H1 (cell line): ENCODE results near the gene ADARB2. TPM values are rescaled to one million over a fixed set of nuclear protein-coding genes. Genes with fewer than 3 reads are reported as not detected.

Experiments
- CTCF ChIA-PET: fragments of 300-600 bp; sonication (Branson Sonifier 250); formaldehyde crosslinking; loops from one replicate; lab custom pipeline; 2021; ENCODE audit not compliant: partially characterized antibody; lab: Charles Lee
- POLR2A ChIA-PET: fragments of 300-600 bp; sonication (Branson Sonifier 250); formaldehyde crosslinking; loops from one replicate; lab custom pipeline; 2021; ENCODE audit warnings: inconsistent platforms; ENCODE audit not compliant: partially characterized antibody; lab: Charles Lee
- DNase-seq, 2 experiments: peaks; one replicate each; pipeline versions ENCODE4 v3.0.0 to v3.0.0-alpha.2; 2010 to 2022; ENCODE audit warnings: low spot score in 2 of 2, low read depth in 1 of 2, mixed read lengths in 1 of 2
- FAIRE-seq: peaks from 2 replicates; lab custom pipeline; 2011; peaks lifted over from hg19 to GRCh38; lab: Jason Lieb, UNC
- H2AFZ ChIP-seq: 2 replicates; pipeline ENCODE4 v1.8.1; 2012; ENCODE audit warnings: low read length, inconsistent platforms
- H2AK5ac ChIP-seq: 2 replicates; pipeline ENCODE4 v1.6.1; 2013; ENCODE audit warnings: low read depth, low read length
- H2BK120ac ChIP-seq: replicated peaks from 2 replicates; pipeline ENCODE3; 2013; ENCODE audit warnings: low read depth, low read length, inconsistent platforms
- H2BK12ac ChIP-seq: 2 replicates; pipeline ENCODE4 v1.6.1; 2013; ENCODE audit warnings: low read depth, low read length
- H2BK15ac ChIP-seq: 2 replicates; pipeline ENCODE4 v1.6.1; 2013; ENCODE audit warnings: low read length
- H2BK20ac ChIP-seq: 2 replicates; pipeline ENCODE4 v1.6.1; 2013; ENCODE audit warnings: low read length
- H2BK5ac ChIP-seq: 2 replicates; pipeline ENCODE4 v1.6.1; 2013; ENCODE audit warnings: low read depth, low read length
- H3K14ac ChIP-seq: 2 replicates; pipeline ENCODE4 v1.6.1; 2013; ENCODE audit warnings: inconsistent platforms; ENCODE audit not compliant: insufficient read length
- H3K18ac ChIP-seq: 2 replicates; pipeline ENCODE4 v1.6.1; 2013; ENCODE audit warnings: low read length; ENCODE audit errors: extremely low read depth
- H3K23ac ChIP-seq: 2 replicates; pipeline ENCODE4 v1.6.1; 2013; ENCODE audit warnings: inconsistent platforms; ENCODE audit not compliant: insufficient read length
- H3K23me2 ChIP-seq: 2 replicates; pipeline ENCODE4 v1.6.1; 2013; ENCODE audit warnings: low read depth, low read length
- H3K27ac ChIP-seq: 2 replicates; pipeline ENCODE4 v1.6.1; 2011; ENCODE audit warnings: low read depth, low read length, inconsistent platforms
- H3K27me3 ChIP-seq, 4 experiments: replicated peaks in 1 of 4; 1 replicate in 1 of 4; 2 replicates in 3 of 4; pipeline versions ENCODE4 v1.6.1 to v1.8.1; 2011 to 2013; ENCODE audit warnings: low read length in 3 of 4, mild to moderate bottlenecking in 3 of 4, inconsistent platforms in 2 of 4, mixed read lengths in 2 of 4, moderate library complexity in 1 of 4; ENCODE audit not compliant: control insufficient read depth in 3 of 4, insufficient read depth in 3 of 4; ENCODE audit errors: extremely low read depth in 1 of 4
- H3K36me3 ChIP-seq, 4 experiments: 2 replicates each; pipeline versions ENCODE4 v1.6.1 to v1.8.1; 2011 to 2013; ENCODE audit warnings: mild to moderate bottlenecking in 4 of 4, low read length in 3 of 4, moderate library complexity in 2 of 4, control low read depth in 1 of 4, inconsistent platforms in 1 of 4; ENCODE audit not compliant: insufficient read depth in 4 of 4, control insufficient read depth in 2 of 4
- H3K4ac ChIP-seq: replicated peaks from 2 replicates; pipeline ENCODE3; 2013; ENCODE audit warnings: low read length, low read depth, mixed read lengths, inconsistent platforms; ENCODE audit not compliant: insufficient read length
- H3K4me1 ChIP-seq, 4 experiments: replicated peaks in 1 of 4; 1 replicate in 1 of 4; 2 replicates in 3 of 4; pipeline versions ENCODE4 v1.6.1 to v1.8.1; 2011 to 2013; ENCODE audit warnings: low read length in 3 of 4, inconsistent platforms in 2 of 4, mixed read lengths in 1 of 4; ENCODE audit not compliant: insufficient read depth in 4 of 4, control insufficient read depth in 3 of 4
- H3K4me2 ChIP-seq, 2 experiments: 2 replicates each; pipeline versions ENCODE4 v1.6.1 to v1.8.1; 2011 to 2013; ENCODE audit warnings: low read depth in 2 of 2, low read length in 2 of 2, control low read depth in 1 of 2, inconsistent platforms in 1 of 2, mild to moderate bottlenecking in 1 of 2; ENCODE audit not compliant: insufficient read depth in 1 of 2
- H3K4me3 ChIP-seq, 4 experiments: fragments of 200-600, 300-600 bp in 1 of 4; sonication (generic), shearing (Covaris generic), sonication (Bioruptor Twin) in 1 of 4; 2 replicates each; pipeline versions ENCODE4 v1.5.1 to v1.8.1; 2011 to 2016; ENCODE audit warnings: low read length in 4 of 4, low read depth in 3 of 4, control low read depth in 2 of 4, inconsistent platforms in 2 of 4, mild to moderate bottlenecking in 2 of 4, mixed read lengths in 1 of 4, moderate library complexity in 1 of 4; ENCODE audit not compliant: insufficient read depth in 2 of 4; ENCODE audit errors: extremely low read depth in 1 of 4
- H3K56ac ChIP-seq: replicated peaks from 2 replicates; pipeline ENCODE3; 2013; ENCODE audit warnings: low read depth, mild to moderate bottlenecking, mixed read lengths, low read length, inconsistent platforms; ENCODE audit not compliant: insufficient read length
- H3K79me1 ChIP-seq: 2 replicates; pipeline ENCODE4 v1.6.1; 2013; ENCODE audit warnings: low read depth, low read length, control low read depth
- H3K79me2 ChIP-seq, 2 experiments: 2 replicates each; pipeline versions ENCODE4 v1.6.1 to v1.8.1; 2012 to 2013; ENCODE audit warnings: low read length in 2 of 2, mild to moderate bottlenecking in 2 of 2, inconsistent platforms in 1 of 2; ENCODE audit not compliant: insufficient read depth in 2 of 2, control insufficient read depth in 1 of 2
- H3K9ac ChIP-seq, 4 experiments: replicated peaks in 1 of 4; 1 replicate in 1 of 4; 2 replicates in 3 of 4; pipeline versions ENCODE4 v1.6.1 to v1.8.1; 2011 to 2013; ENCODE audit warnings: low read depth in 3 of 4, low read length in 3 of 4, control low read depth in 2 of 4, mild to moderate bottlenecking in 2 of 4, moderate library complexity in 2 of 4, inconsistent platforms in 1 of 4; ENCODE audit errors: extremely low read depth in 1 of 4
- H3K9me3 ChIP-seq, 2 experiments: 2 replicates each; pipeline versions ENCODE4 v1.6.1 to v1.8.1; 2012 to 2013; ENCODE audit warnings: mild to moderate bottlenecking in 2 of 2, moderate library complexity in 2 of 2, control low read depth in 1 of 2, inconsistent platforms in 1 of 2, low read depth in 1 of 2, low read length in 1 of 2, mixed read lengths in 1 of 2; ENCODE audit not compliant: insufficient read depth in 2 of 2
- H4K20me1 ChIP-seq, 2 experiments: replicated peaks in 1 of 2; 2 replicates each; pipeline versions ENCODE3 to v1.8.1; 2011 to 2013; ENCODE audit warnings: inconsistent platforms in 2 of 2, low read length in 2 of 2, mild to moderate bottlenecking in 1 of 2; ENCODE audit not compliant: insufficient read depth in 2 of 2, control insufficient read depth in 1 of 2
- H4K5ac ChIP-seq: 2 replicates; pipeline ENCODE4 v1.6.1; 2013; ENCODE audit warnings: low read length, low read depth, mixed read lengths, inconsistent platforms; ENCODE audit not compliant: insufficient read length
- H4K8ac ChIP-seq: 2 replicates; pipeline ENCODE4 v1.8.0; 2013; ENCODE audit warnings: mild to moderate bottlenecking, moderate library complexity, low read length, inconsistent platforms; ENCODE audit not compliant: insufficient read depth; ENCODE audit errors: extremely low read depth
- H4K91ac ChIP-seq: replicated peaks from 2 replicates; pipeline ENCODE3; 2013; ENCODE audit warnings: low read length, mixed read lengths, inconsistent platforms; ENCODE audit not compliant: insufficient read length
- CEBPB ChIP-seq: IDR thresholded peaks from 2 replicates; pipeline ENCODE4 v1.6.1; 2012; ENCODE audit warnings: low read depth, low read length
- CHD2 ChIP-seq: IDR thresholded peaks from 2 replicates; pipeline ENCODE4 v1.6.1; 2012; ENCODE audit warnings: low read length, improper control_type of control experiment
- CTBP2 ChIP-seq: IDR thresholded peaks from 2 replicates; pipeline ENCODE4 v1.7.0; 2011; ENCODE audit warnings: borderline replicate concordance, mild to moderate bottlenecking, moderate library complexity, mixed read lengths, low read length; ENCODE audit not compliant: insufficient read depth, insufficient read length
- GABPA ChIP-seq: IDR thresholded peaks from 2 replicates; pipeline ENCODE4 v1.6.1; 2011; ENCODE audit warnings: mild to moderate bottlenecking, low read length, moderate library complexity, borderline replicate concordance; ENCODE audit not compliant: insufficient read depth
- HDAC2 ChIP-seq, 2 experiments: fragments of 300-600 bp in 1 of 2; sonication (generic) in 1 of 2; IDR thresholded peaks; 2 replicates each; pipeline ENCODE4 v1.6.1; 2011 to 2012; ENCODE audit warnings: low read depth in 2 of 2, low read length in 2 of 2, mild to moderate bottlenecking in 2 of 2, moderate library complexity in 2 of 2, borderline replicate concordance in 1 of 2, inconsistent platforms in 1 of 2
- KDM1A ChIP-seq: fragments of 200-600, 300-600 bp; sonication (generic); IDR thresholded peaks from 2 replicates; pipeline ENCODE4 v1.7.1; 2016; ENCODE audit warnings: mild to moderate bottlenecking, low read length, borderline replicate concordance
- KDM5A ChIP-seq: fragments of 200-600 bp; IDR thresholded peaks from 2 replicates; pipeline ENCODE4 v1.7.1; 2012; ENCODE audit warnings: mild to moderate bottlenecking, low read length, inconsistent platforms, mixed read lengths
- POLR2A ChIP-seq, 2 experiments: IDR thresholded peaks; 1 replicate in 1 of 2; 2 replicates in 1 of 2; pipeline ENCODE4 v1.6.1; 2011; ENCODE audit warnings: low read depth in 2 of 2, low read length in 2 of 2, mild to moderate bottlenecking in 2 of 2; ENCODE audit errors: control extremely low read depth in 1 of 2
- SIX5 ChIP-seq: IDR thresholded peaks from 2 replicates; pipeline ENCODE4 v1.6.1; 2011; ENCODE audit warnings: mild to moderate bottlenecking, low read depth, low read length
- TCF12 ChIP-seq: IDR thresholded peaks from 2 replicates; pipeline ENCODE4 v1.6.1; 2011; ENCODE audit warnings: low read depth, mild to moderate bottlenecking, low read length
- WGBS, 2 experiments: shearing (Covaris generic) in 1 of 2; methylation state at CpG; one replicate each; pipeline versions ENCODE4 v1.1.6 to v1.1.7; 2013 to 2015; ENCODE audit warnings: low lambda C conversion rate in 2 of 2, mixed read lengths in 2 of 2, inconsistent platforms in 1 of 2, low coverage in 1 of 2, missing lambda C conversion rate in 1 of 2; ENCODE audit not compliant: insufficient replicate concordance in 2 of 2, insufficient coverage in 1 of 2, insufficient read length in 1 of 2; ENCODE audit errors: extremely low coverage in 1 of 2, missing lambda C conversion rate in 1 of 2; 5-methylcytosine and 5-hydroxymethylcytosine counted together
- polyA plus RNA-seq, 7 experiments: library from polyadenylated mRNA; depleted of rRNA in 3 of 7; stranded (reverse) in 5 of 7; unstranded in 2 of 7; fragments of >200 nt in 5 of 7; fragments of 200-250 nt in 2 of 7; gene quantifications; 1 replicate in 5 of 7; 2 replicates in 1 of 7; 4 replicates in 1 of 7; pipeline versions ENCODE4 v1.2.1 to v1.2.3, GENCODE V29; 2011 to 2013; ENCODE audit warnings: missing spikeins in 2 of 7, mixed read lengths in 2 of 7
- total RNA-seq: library from RNA; stranded (reverse); fragmentation: NEBNext Ultra II Directional; extraction: Animal tissue kit (Norgen Biotek cat#: 25700); gene quantifications from 2 replicates; pipeline ENCODE4 v1.2.1, GENCODE V29; 2021
- TF ChIP-seq, protein P1 (sequence below): IDR thresholded peaks from 2 replicates; pipeline ENCODE4 v1.6.1; 2012; ENCODE audit warnings: inconsistent platforms

The ADARB2 gene
- total and polyA plus RNA-seq, 2 of the 8 experiments (the other 6 are each of a cell fraction or from before 2014, with no cell fraction given): 2.2 to 2.8 TPM

DNA sequence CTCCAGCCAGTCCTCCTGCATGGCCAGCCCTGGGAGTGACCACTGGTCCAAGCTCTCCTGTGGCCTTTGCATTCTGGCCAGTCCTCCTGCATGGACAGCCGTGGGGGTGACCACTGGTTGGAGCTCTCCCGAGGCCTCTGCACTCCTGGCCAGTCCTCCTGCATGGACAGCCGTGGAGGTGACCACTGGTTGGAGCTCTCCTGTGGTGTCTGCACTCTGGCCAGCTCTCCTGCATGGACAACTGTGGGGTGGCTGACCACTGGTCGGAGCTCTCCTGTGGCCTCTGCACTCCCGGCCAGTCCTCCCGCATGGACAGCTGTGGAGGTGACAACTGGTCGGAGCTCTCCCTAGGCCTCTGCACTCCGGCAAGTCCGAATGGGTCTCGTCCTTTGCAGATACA, 28.7 kb upstream of the ADARB2 start:
- Histone ChIP-seq H3K27ac (no peak overlapping the region), H2BK20ac (no peak overlapping the region), H3K18ac (no peak overlapping the region), H3K9ac (no peak overlapping the region), H2BK5ac (no peak overlapping the region), H4K91ac (no peak overlapping the region), H2BK12ac (no peak overlapping the region), H3K4me3 (no peak overlapping the region), H4K5ac (no peak overlapping the region), H3K27me3 (no peaks in the 10 kb centered on the region), H3K4ac (no peak overlapping the region), H2AFZ (no peak overlapping the region), H4K20me1 (no peaks in the 10 kb centered on the region), H3K4me1 (no peaks in the 10 kb centered on the region), H3K9me3 (no peaks in the 10 kb centered on the region; a peak in 1 of 4 replicates), H2AK5ac (no peak overlapping the region), H3K4me2 (no peak overlapping the region), H3K23me2 (no peaks in the 10 kb centered on the region), H3K36me3 (no peaks in the 10 kb centered on the region), H2BK120ac (no peak overlapping the region), H3K14ac (no peak overlapping the region), H3K79me1 (no peaks in the 10 kb centered on the region), H3K79me2 (no peaks in the 10 kb centered on the region), H3K56ac (no peak overlapping the region), H4K8ac (no peak overlapping the region), H2BK15ac (no peak overlapping the region), H3K23ac (no peak overlapping the region)
- WGBS, 2 experiments: 94% methylated on average over 10 of the region's 10 CpGs; no CpG with 5 or more reads in 1 of the 2 experiments
- FAIRE-seq (no peak), DNase-seq (no peak)
- CTCF ChIA-PET: interaction anchor here (0.7 to 1.2 kb wide), 5 partner anchors 10 to 656 kb away, joined by 3 to 5 read pairs (median 3); no protein-coding TSS in a partner anchor
- POLR2A ChIA-PET: interaction anchor here (0.6 kb wide), 1 partner anchor 1249 kb away, joined by 3 read pairs; no protein-coding TSS in a partner anchor
- TF ChIP-seq, protein P1, sequence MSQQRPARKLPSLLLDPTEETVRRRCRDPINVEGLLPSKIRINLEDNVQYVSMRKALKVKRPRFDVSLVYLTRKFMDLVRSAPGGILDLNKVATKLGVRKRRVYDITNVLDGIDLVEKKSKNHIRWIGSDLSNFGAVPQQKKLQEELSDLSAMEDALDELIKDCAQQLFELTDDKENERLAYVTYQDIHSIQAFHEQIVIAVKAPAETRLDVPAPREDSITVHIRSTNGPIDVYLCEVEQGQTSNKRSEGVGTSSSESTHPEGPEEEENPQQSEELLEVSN: no peak
- TF ChIP-seq HDAC2 (IDR thresholded peaks at IDR 0.05; ENCODE audit: borderline replicate concordance in 1 of 2, low read depth in 2 of 2, low read length in 2 of 2) (no peak), KDM1A (no peak), SIX5 (no peak), KDM5A (no peak), TCF12 (no peak), POLR2A (IDR thresholded peaks at IDR 0.05; ENCODE audit: control extremely low read depth in 1 of 2, low read depth in 2 of 2, low read length in 2 of 2) (no peak), GABPA (no peak), CTBP2 (no peak), CHD2 (no peak), CEBPB (no peak)
